Kidney glomerular epithelial cell (primary cell): Measurements from ENCODE around the gene KIF15.

Source experiments
- DNase-seq: peaks from one replicate; lab custom pipeline; 2025; lab: John Stamatoyannopoulos, UW

KIF15 gene

DNA sequence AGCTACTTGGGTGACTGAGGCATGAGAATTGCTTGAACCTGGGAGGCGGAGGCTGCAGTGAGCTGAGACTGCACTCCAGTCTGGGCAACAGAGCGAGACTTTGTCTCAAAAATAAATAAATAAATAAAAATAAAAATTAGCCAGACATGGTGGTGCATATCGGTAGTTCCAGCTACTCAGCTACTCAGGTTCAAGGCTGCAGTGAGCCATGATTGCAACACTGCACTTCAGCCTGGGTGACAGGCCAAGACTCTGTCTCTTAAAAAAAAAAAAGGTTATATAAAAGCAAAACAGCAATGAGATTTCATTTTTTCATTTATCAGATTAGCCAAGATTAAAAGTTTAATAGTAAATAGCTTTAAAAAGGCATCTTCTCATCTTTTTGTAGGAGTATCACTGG lies 115.7 kb downstream of the KIF15 start:
- DNase-seq = no peak

DNA sequence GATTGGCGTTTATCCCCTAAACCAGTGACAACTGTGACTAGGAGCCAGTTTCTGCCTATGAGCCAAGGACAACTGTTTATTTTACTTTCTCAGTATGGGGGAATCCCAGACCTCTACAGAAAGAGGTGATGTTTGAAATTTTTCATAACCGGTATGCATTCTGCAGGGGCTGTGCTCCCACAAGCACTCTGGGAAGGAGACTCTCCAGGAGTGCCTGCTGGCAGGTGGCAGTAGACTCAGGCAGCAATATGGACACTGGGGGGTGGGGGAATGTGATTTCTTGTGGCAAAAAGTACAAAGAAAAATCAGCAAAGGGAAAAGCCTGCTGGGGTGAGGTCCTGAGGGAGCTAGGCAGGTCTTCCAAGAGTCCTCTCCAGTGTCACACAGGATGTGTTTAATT lies 118.7 kb downstream of the KIF15 start:
- no peak for DNase-seq

DNA sequence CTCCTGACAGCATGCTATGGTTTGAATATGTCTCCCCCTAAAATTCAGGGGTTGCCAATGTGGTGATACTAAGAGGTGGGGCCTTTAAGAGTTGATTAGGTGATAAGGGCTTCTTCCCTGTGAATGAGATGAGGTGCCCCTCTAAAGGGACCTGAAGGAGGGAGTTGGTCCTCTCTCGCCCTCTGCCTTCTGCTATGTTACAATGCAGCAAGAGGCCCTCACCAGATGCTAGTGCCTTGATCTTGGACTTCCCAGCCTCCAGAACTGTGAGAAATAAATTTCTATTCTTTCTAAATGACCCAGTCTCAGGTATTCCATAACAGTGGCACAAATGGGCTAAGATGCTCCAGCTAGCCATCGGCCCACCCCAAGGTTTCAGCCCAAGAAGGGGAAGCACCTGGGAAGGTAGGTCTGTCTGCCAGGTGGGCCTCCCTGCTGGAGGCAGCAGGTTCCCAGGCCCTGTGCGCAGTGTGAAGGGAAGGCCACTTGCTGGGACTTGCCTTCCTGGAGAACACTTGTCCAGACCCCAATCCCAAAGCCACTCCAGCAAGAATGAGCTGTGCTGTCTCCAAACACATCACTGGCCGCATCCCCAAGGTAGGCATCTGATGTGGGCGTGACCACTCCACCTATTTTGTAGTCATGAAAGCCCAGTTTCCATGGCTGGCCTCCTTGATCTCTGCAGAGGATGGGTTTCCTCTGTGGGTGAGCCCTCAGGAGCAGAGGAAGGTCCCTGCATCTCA lies 121.8 kb downstream of the KIF15 start:
- DNase-seq = no peak

DNA sequence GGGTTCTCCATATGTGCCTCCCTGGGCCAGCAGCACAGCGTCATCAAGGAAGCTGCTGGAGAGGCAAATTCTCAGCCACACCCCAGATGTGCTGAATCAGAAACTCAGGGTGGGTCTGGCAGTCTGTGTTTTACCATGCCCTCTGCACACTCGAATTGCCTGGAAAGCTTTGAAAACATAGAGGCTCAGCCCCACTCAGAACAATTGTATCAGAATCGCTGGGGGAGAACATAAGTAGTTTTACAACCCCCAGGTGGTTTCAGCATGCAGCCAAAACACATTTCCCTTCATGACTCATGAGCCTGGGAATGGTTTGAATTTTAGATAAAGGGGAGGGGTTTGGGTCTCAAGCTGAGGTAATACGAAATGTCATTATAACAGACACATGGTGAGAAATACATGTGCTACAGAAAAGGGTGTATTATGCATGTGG lies 122.4 kb downstream of the KIF15 start:
- DNase-seq = peak; percentile 99

DNA sequence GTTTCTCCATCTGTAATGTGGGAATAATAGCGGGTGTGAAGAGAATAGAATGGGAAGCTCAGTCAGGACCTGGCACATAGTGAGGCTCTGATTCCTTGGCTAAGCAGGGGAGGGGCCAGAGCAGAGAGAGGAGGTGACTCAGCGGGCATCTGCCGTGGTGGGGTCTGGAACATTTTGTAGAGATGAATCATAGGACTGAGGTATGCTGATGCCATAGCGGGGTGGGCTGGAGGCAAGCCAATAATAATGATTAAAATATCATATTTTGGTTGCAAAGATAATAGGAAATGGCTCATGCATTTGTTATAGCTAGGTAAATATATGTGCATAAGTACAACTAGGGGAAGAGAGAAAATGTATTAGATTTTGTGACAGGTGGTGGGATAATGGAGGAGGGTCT lies 124.0 kb downstream of the KIF15 start:
- DNase-seq = peak; percentile 94

DNA sequence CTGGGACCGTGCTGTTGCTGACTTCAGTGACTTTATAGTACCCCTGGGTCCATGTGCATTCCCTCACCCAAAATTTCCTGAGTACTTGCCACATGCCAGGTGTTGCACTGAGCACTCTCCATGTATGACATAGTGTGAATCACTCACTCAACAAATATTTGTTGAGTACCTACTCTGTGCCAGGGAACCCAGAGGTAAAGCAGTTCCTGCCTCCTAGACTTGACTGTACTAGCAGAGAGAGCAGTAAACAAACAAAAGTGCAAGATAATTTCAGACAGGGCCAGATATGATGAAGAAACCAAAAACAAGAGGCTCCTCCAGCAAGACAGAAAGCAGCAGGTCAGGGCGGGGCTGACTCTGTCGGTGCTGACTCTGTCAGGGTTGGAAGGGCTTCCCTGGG lies 125.0 kb downstream of the KIF15 start:
- no peak for DNase-seq

DNA sequence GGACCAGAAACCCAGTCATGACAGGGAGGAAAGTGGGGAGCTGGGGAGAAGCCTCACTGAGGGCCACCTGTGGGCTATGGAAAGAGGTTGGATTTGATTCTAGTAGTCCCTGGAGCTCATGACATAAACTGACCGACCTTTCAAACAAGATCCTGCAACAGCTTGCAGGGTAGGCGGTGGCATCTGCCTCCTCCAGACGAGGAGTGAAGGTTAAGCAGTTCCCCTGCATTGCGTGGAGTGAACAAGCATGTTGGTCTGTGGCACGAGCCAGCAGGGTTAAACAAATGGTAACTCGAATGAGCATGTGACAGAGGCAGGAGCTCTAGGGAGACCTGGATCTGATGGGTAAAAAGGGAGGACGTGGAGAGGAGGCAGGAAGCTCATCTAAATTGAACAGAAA lies 125.5 kb downstream of the KIF15 start:
- DNase-seq = no peak

DNA sequence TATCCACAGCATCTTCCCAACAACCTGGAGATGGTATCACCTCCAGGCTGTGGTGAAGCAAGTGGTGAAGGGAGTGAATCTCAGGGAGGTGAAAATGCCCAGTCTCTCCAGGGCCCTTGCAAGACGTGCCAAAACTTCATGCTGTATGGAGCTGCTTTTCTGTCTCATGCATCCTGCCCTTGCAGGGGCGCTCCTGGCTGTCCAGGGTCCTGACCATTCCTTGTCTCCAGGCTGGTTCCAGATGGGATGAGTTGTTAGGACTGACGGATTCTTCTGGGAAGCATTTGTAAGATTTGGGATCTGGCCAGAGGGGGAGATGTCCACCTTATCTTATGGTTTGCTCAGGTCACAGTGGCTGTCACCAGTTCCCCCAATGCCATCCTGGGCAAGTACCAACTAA lies 128.7 kb downstream of the KIF15 start:
- DNase-seq = no peak

DNA sequence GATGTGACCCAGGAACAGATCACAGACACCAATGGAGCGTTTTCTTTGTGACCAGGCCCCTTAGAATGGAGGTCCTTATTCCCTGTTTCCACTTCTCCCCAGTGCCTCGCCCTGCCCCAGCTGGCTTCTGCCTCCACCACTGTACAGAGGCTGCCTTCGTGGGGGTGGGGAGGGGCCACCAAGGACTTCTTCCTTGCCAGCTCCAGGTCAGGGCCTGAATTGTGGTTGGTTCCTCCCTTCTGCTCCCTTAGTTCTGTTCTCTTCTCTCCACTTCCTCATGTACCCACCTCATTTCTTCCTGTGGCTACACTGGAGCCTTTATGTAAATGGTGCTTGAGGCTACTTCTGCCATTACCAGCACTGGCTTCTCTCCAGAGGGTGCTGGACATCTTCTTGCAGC lies 129.3 kb downstream of the KIF15 start:
- DNase-seq = no peak

DNA sequence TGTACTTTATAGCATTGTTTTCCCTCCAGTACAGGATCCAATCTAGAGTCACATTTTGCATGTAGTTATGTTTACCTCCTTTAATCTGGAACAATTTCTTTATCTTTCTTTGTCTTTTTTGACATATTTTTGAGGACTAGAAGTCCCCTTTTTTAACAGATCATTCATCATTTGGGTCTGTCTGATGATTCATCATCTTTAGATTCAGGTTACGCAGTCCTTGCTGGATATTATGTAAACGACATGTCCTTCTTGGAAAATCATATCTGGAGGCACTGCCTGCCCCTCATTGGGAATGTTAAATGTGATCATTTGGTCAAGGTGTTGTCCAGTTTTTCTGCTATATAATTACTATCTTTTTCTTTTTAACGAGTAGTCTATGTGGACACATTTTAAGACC lies 131.1 kb downstream of the KIF15 start:
- no peak for DNase-seq

DNA sequence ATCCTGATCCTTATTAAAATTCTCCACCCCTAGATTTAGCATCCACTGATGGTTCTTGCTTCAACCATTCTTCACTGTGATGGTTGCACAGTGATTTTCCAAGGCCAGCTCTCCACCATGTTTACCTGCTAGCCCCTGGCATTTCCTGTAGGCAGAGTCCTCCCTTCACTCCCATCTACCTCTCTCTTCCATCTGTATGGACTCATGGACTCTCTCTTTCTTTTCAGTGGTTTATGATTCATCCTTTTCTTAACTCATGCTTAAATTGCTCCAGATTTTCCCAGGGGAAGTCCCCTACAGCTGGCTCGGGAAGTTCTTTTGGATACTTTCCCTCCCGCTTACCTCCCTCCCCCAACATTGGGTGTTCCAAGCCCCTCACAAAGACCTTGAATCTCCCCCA lies 131.5 kb downstream of the KIF15 start:
- DNase-seq = peak; percentile 65

DNA sequence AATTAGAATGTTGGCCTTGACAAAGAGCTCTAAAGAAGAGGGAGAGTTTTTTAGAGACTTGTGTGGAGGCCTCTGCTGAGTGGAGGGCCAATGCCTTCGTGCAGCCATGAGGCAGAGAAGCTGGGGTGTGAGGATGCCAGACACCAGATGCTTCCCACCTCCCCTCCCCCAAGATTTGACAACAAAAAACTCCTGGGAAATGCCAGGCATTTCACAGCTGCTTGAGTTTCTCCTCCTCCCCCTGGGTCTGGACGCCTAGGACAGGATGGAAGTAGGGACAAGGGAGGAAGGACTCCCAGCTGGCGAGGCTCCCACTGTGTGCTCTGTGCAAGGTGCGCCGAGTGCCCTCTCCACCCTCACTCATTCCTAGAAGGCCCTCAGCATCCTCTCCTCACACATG lies 132.9 kb downstream of the KIF15 start:
- no peak for DNase-seq

DNA sequence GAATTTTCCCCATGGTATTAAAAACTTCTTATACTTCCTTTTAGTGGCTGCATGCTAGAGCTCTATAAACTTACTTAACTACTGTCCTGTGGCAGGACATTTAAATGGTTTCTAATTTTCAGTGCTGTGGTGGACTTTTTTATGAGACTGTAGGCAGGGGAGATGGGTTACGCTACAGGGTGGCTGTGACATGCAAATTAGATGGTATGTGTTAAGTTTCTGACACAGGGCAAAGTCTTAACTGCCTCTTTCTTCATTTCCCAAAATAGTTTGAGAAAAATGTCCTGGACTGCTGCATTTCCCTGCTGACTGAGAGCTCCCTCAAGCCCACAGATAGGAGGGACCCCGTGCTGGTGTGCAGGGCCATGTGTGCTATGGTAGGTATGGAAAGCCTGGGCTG lies 134.8 kb downstream of the KIF15 start:
- DNase-seq = no peak

DNA sequence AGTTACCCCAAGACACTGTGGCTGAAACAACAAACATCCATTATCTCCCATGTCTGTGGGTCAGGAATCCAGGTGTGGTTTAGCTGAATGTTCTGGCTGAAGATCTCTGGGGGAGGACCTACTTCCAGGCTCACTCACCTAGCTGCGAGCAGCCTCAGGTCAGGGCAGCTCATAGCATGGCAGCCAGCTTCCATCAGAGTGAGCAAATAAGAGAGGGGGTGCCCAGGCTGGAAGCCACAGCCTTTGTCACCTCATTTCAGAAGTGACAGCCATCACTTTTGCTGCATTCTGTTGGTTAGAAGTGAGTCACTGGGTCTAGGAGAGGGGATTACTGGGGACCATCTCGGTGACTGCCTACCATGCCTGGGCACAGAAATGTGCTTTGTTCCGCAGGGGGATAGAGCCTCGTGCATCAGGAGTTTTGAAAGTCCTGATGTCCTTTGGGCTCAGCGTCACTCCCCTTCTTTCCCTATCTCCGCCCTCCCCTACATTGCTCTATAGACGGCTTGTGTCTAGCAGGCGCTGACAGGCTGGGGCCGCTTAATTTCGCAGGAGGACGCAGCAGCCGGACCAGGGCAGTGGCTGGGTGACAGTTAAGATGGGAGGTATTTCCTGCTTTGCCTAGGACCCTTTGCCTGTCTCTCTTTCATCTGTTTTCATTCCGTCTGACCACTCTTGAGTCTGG lies 138.2 kb downstream of the KIF15 start:
- DNase-seq = no peak

DNA sequence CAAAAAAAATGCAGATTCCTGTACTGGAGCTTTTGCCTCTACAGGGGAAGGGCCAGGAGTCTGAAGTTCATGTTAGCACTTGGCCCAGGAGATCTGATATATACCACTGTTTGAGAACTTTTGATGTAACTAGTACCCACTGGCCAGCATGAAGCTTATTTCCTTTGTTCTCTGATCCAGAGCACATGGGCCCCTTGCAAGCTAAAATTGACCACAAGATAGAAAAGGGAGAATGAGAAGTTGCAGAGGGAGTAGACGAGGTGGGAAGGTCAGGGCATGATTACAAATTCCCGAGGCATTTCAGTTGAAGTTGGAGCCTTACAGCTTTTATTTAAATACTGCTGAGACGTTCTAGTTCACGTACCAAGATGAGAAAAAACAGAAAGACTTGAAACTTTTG lies 141.0 kb downstream of the KIF15 start:
- DNase-seq = peak; percentile 13
